Left renal pelvis (tissue), 4 donors: ENCODE data around the gene LRRC15. TPM values are rescaled to one million over a fixed set of nuclear protein-coding genes. Genes with fewer than 3 reads are reported as not detected.

Source experiments
- DNase-seq, 4 donors: peaks; one replicate each; pipeline ENCODE4 v3.0.0-alpha.2; 2013; ENCODE audit warnings: low read depth in 4 of 4, low spot score in 3 of 4
- polyA plus RNA-seq, 4 donors: library from polyadenylated mRNA; unstranded; fragments of 120-200 nt; gene quantifications; one replicate each; pipeline ENCODE4 v1.2.1, GENCODE V29; 2013; ENCODE audit not compliant: insufficient read length in 4 of 4

Gene LRRC15
- polyA plus RNA-seq, 4 donors, result 0.09 TPM; not detected in 3

GRCh38 chr3:194386648-194387047 lies 17.1 kb upstream of the LRRC15 start:
- no peak for DNase-seq

GRCh38 chr3:194386066-194386465 lies 16.5 kb upstream of the LRRC15 start:
- DNase-seq, result no peak

GRCh38 chr3:194384569-194385001 lies 15.0 kb upstream of the LRRC15 start:
- DNase-seq, result no peak

- no peak for DNase-seq
Observed at GRCh38 chr3:194384156-194384555, 14.6 kb upstream of the LRRC15 start.

GRCh38 chr3:194383276-194383940 lies 13.9 kb upstream of the LRRC15 start:
- no peak for DNase-seq

- no peak for DNase-seq
Observed at GRCh38 chr3:194382892-194383223, 13.3 kb upstream of the LRRC15 start.

GRCh38 chr3:194382196-194382891 lies 12.8 kb upstream of the LRRC15 start:
- no peak for DNase-seq

- DNase-seq, result no peak
Observed at GRCh38 chr3:194381460-194381875, 11.9 kb upstream of the LRRC15 start.

- no peak for DNase-seq
Observed at GRCh38 chr3:194380326-194380725, 10.8 kb upstream of the LRRC15 start.

GRCh38 chr3:194379651-194380050 lies 10.1 kb upstream of the LRRC15 start:
- DNase-seq, result no peak

- DNase-seq, result no peak
Observed at GRCh38 chr3:194379231-194379630, 9.7 kb upstream of the LRRC15 start.

- no peak for DNase-seq
Observed at GRCh38 chr3:194377708-194378107, 8.2 kb upstream of the LRRC15 start.

GRCh38 chr3:194376241-194376560 lies 6.7 kb upstream of the LRRC15 start:
- DNase-seq, result no peak

- DNase-seq, result no peak
Observed at GRCh38 chr3:194375473-194376240, 6.1 kb upstream of the LRRC15 start.

GRCh38 chr3:194374935-194375334 lies 5.4 kb upstream of the LRRC15 start:
- no peak for DNase-seq

- no peak for DNase-seq
Observed at GRCh38 chr3:194373899-194374298, 4.4 kb upstream of the LRRC15 start.

GRCh38 chr3:194373028-194373427 lies 3.5 kb upstream of the LRRC15 start:
- DNase-seq, result no peak

GRCh38 chr3:194370753-194371152 lies 1.2 kb upstream of the LRRC15 start:
- no peak for DNase-seq

- DNase-seq, result no peak
Observed at GRCh38 chr3:194368918-194369317, 625 bp downstream of the LRRC15 start.

GRCh38 chr3:194367992-194368841 lies 1.3 kb downstream of the LRRC15 start:
- no peak for DNase-seq

- no peak for DNase-seq
Observed at GRCh38 chr3:194365978-194366490, 3.5 kb downstream of the LRRC15 start.
